ENCODE results near the gene NLN. TPM values are rescaled to one million over a fixed set of nuclear protein-coding genes. Genes with fewer than 3 reads are reported as not detected.

NLN gene
- total and polyA plus RNA-seq, 2 experiments from 2014 or later = 16.4 to 24.3 TPM

GRCh38 chr5:65808251-65808741 lies 86.3 kb downstream of the NLN start:
- Histone ChIP-seq H3K4me3 (no peak overlapping the region), H3K27me3 (no peaks in the 10 kb centered on the region), H3K79me2 (no peaks in the 10 kb centered on the region), H3K36me3 (replicated peaks; ENCODE audit: insufficient read depth, low read depth) (no peaks in the 10 kb centered on the region), H3K4me1 (ENCODE audit: insufficient read depth) (peaks cover 8% of the 10 kb centered on the region), H4K20me1 (ENCODE audit: insufficient read depth, poor library complexity, severe bottlenecking) (no peaks in the 10 kb centered on the region), H3K4me2 (no peak overlapping the region), H3K27ac (peak overlapping the region; percentile 6), H2AFZ (peak overlapping the region; percentile 2), H3K9me2 (replicated peaks; ENCODE audit: insufficient read depth) (no peaks in the 10 kb centered on the region), H3K9me3 (ENCODE audit: low read depth) (no peaks in the 10 kb centered on the region)
- no peak for DNase-seq (ENCODE audit: low spot score)
- no peak for TF ChIP-seq EZH2phosphoT487 (IDR thresholded peaks at IDR 0.05; ENCODE audit: low read depth, severe bottlenecking, unreplicated experiment)
- 69% methylated on average over 5 of the region's 5 CpGs for WGBS (ENCODE audit: low lambda C conversion rate, missing lambda C conversion rate)

GRCh38 chr5:65808818-65809217 lies 86.8 kb downstream of the NLN start:
- Histone ChIP-seq H3K36me3 (replicated peaks; ENCODE audit: insufficient read depth, low read depth) (no peaks in the 10 kb centered on the region), H3K27ac (peak overlapping the region; percentile 6), H3K4me1 (ENCODE audit: insufficient read depth) (peaks cover 11% of the 10 kb centered on the region), H3K79me2 (no peaks in the 10 kb centered on the region), H3K4me3 (no peak overlapping the region), H2AFZ (peak overlapping the region; percentile 2), H3K27me3 (no peaks in the 10 kb centered on the region), H4K20me1 (ENCODE audit: insufficient read depth, poor library complexity, severe bottlenecking) (no peaks in the 10 kb centered on the region), H3K9me2 (replicated peaks; ENCODE audit: insufficient read depth) (no peaks in the 10 kb centered on the region), H3K4me2 (no peak overlapping the region), H3K9me3 (ENCODE audit: low read depth) (no peaks in the 10 kb centered on the region)
- 96% methylated on average over 1 of the region's 1 CpG for whole genome bisulfite sequencing (ENCODE audit: low lambda C conversion rate, missing lambda C conversion rate)
- no peak for TF ChIP-seq EZH2 (IDR thresholded peaks at IDR 0.05; ENCODE audit: borderline replicate concordance)
- TF ChIP-seq CTCF (IDR thresholded peaks at IDR 0.05; ENCODE audit: poor library complexity) = no peak
- no peak for TF ChIP-seq EZH2phosphoT487 (IDR thresholded peaks at IDR 0.05; ENCODE audit: low read depth, severe bottlenecking, unreplicated experiment)
- DNase-seq (ENCODE audit: low spot score) = no peak

- 83% methylated on average over 8 of the region's 8 CpGs for WGBS (ENCODE audit: low lambda C conversion rate, missing lambda C conversion rate)
- no peaks in the 10 kb centered on the region for H3K9me2 ChIP-seq (replicated peaks; ENCODE audit: insufficient read depth)
- H3K27ac ChIP-seq = peak overlapping the region; percentile 84
- no peaks in the 10 kb centered on the region for H3K9me3 ChIP-seq (ENCODE audit: low read depth)
- DNase-seq (ENCODE audit: low spot score) = peak; percentile 57
- H3K4me1 ChIP-seq (ENCODE audit: insufficient read depth) = peaks cover 11% of the 10 kb centered on the region
- H3K27me3 ChIP-seq = no peaks in the 10 kb centered on the region
- no peaks in the 10 kb centered on the region for H3K79me2 ChIP-seq
- H3K36me3 ChIP-seq (replicated peaks; ENCODE audit: insufficient read depth, low read depth) = no peaks in the 10 kb centered on the region
- no peak overlapping the region for H3K4me2 ChIP-seq
- TF ChIP-seq CTCF (IDR thresholded peaks at IDR 0.05; ENCODE audit: poor library complexity) = no peak
- TF ChIP-seq EZH2phosphoT487 (IDR thresholded peaks at IDR 0.05; ENCODE audit: low read depth, severe bottlenecking, unreplicated experiment) = no peak
- TF ChIP-seq EZH2 (IDR thresholded peaks at IDR 0.05; ENCODE audit: borderline replicate concordance) = no peak
- no peak overlapping the region for H2AFZ ChIP-seq
- no peaks in the 10 kb centered on the region for H4K20me1 ChIP-seq (ENCODE audit: insufficient read depth, poor library complexity, severe bottlenecking)
- H3K4me3 ChIP-seq = no peak overlapping the region
Measured at GRCh38 chr5:65809817-65810531, 88.0 kb downstream of the NLN start.

- no peak overlapping the region for H3K4me2 ChIP-seq
- 75% methylated on average over 3 of the region's 3 CpGs for WGBS (ENCODE audit: low lambda C conversion rate, missing lambda C conversion rate)
- no peak overlapping the region for H3K4me3 ChIP-seq
Measured at GRCh38 chr5:65811004-65811403, 89.0 kb downstream of the NLN start.

More at GRCh38 chr5:65811004-65811403, 89.0 kb downstream of the NLN start:
- H3K9me3 ChIP-seq (ENCODE audit: low read depth) = no peaks in the 10 kb centered on the region
- H3K36me3 ChIP-seq (replicated peaks; ENCODE audit: insufficient read depth, low read depth) = no peaks in the 10 kb centered on the region
- no peaks in the 10 kb centered on the region for H3K9me2 ChIP-seq (replicated peaks; ENCODE audit: insufficient read depth)
- H3K79me2 ChIP-seq = no peaks in the 10 kb centered on the region
- peak; percentile 52 for DNase-seq (ENCODE audit: low spot score)
- peak overlapping the region; percentile 84 for H3K27ac ChIP-seq
- no peak overlapping the region for H2AFZ ChIP-seq
- H3K27me3 ChIP-seq = no peaks in the 10 kb centered on the region
- TF ChIP-seq EZH2phosphoT487 (IDR thresholded peaks at IDR 0.05; ENCODE audit: low read depth, severe bottlenecking, unreplicated experiment) (no peak), CTCF (IDR thresholded peaks at IDR 0.05; ENCODE audit: poor library complexity) (no peak), EZH2 (IDR thresholded peaks at IDR 0.05; ENCODE audit: borderline replicate concordance) (no peak)
- no peaks in the 10 kb centered on the region for H4K20me1 ChIP-seq (ENCODE audit: insufficient read depth, poor library complexity, severe bottlenecking)
- peaks cover 11% of the 10 kb centered on the region for H3K4me1 ChIP-seq (ENCODE audit: insufficient read depth)

Measured in hepatocyte (in vitro differentiated cells).